ENCODE data around the gene HTT. TPM values are rescaled to one million over a fixed set of nuclear protein-coding genes. Genes with fewer than 3 reads are reported as not detected.

HTT gene
- total RNA-seq, 1 experiment from 2014 or later, result 66.8 TPM

DNA sequence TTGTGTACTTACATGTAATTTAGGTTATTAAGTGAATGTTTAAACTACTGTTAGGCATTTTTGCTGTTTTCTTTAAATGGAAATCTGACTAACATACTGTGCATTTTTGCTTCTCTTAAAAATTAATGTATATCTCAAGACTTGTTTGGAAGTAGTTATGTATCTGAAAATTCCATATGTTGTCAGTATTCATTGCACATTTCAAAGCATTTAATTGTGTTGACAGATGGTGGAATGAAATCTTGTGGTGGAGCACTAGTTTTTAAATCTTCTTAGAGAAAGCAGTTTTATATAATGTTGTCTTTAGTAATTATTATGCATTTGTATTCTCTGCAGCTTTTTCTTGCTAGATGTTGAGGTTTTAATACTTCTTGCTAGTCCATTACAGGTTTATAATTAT is 102.9 kb downstream of the HTT start:
- ChIA-PET POLR2A (ENCODE audit: low non-redundant PET) (no interaction called here), CTCF (no interaction called here)
- Histone ChIP-seq H3K9me3 (ENCODE audit: low read depth, low read length, poor library complexity, severe bottlenecking) (no peaks in the 10 kb centered on the region), H3K27ac (ENCODE audit: low read depth, low read length, poor library complexity, severe bottlenecking) (no peak overlapping the region), H3K27me3 (replicated peaks; ENCODE audit: insufficient read depth, low read depth, low read length, poor library complexity) (no peaks in the 10 kb centered on the region), H3K4me3 (ENCODE audit: low read depth, low read length, poor library complexity, severe bottlenecking) (no peak overlapping the region), H3K4me1 (ENCODE audit: insufficient read depth, low read length, poor library complexity, severe bottlenecking) (no peaks in the 10 kb centered on the region), H3K36me3 (ENCODE audit: insufficient read depth, low read length, poor library complexity, severe bottlenecking) (peaks cover 48% of the 10 kb centered on the region)
- BruUV-seq (replicated peaks), result no TSS peak
- TF ChIP-seq EZH2 (IDR thresholded peaks at IDR 0.05; ENCODE audit: borderline replicate concordance, low read depth, low read length, poor library complexity, severe bottlenecking), result no peak
- TF ChIP-seq, protein P1, sequence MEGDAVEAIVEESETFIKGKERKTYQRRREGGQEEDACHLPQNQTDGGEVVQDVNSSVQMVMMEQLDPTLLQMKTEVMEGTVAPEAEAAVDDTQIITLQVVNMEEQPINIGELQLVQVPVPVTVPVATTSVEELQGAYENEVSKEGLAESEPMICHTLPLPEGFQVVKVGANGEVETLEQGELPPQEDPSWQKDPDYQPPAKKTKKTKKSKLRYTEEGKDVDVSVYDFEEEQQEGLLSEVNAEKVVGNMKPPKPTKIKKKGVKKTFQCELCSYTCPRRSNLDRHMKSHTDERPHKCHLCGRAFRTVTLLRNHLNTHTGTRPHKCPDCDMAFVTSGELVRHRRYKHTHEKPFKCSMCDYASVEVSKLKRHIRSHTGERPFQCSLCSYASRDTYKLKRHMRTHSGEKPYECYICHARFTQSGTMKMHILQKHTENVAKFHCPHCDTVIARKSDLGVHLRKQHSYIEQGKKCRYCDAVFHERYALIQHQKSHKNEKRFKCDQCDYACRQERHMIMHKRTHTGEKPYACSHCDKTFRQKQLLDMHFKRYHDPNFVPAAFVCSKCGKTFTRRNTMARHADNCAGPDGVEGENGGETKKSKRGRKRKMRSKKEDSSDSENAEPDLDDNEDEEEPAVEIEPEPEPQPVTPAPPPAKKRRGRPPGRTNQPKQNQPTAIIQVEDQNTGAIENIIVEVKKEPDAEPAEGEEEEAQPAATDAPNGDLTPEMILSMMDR (conservative IDR thresholded peaks at IDR 0.05; ENCODE audit: low read depth, low read length), result no peak
- DNase-seq (ENCODE audit: low spot score), result no peak
- intact Hi-C loops (cut with micrococcal nuclease; ENCODE audit: unreplicated experiment), result no loop called here

- DNase-seq (ENCODE audit: low spot score), result no peak
- POLR2A ChIA-PET (ENCODE audit: low non-redundant PET), result no interaction called here
- H3K4me1 ChIP-seq (ENCODE audit: insufficient read depth, low read length, poor library complexity, severe bottlenecking), result no peaks in the 10 kb centered on the region
- peaks cover 46% of the 10 kb centered on the region for H3K36me3 ChIP-seq (ENCODE audit: insufficient read depth, low read length, poor library complexity, severe bottlenecking)
- no peaks in the 10 kb centered on the region for H3K9me3 ChIP-seq (ENCODE audit: low read depth, low read length, poor library complexity, severe bottlenecking)
- no peak overlapping the region for H3K27ac ChIP-seq (ENCODE audit: low read depth, low read length, poor library complexity, severe bottlenecking)
- CTCF ChIA-PET, result no interaction called here
- H3K4me3 ChIP-seq (ENCODE audit: low read depth, low read length, poor library complexity, severe bottlenecking), result no peak overlapping the region
- no TSS peak for BruUV-seq (replicated peaks)
- H3K27me3 ChIP-seq (replicated peaks; ENCODE audit: insufficient read depth, low read depth, low read length, poor library complexity), result no peaks in the 10 kb centered on the region
- TF ChIP-seq EZH2 (IDR thresholded peaks at IDR 0.05; ENCODE audit: borderline replicate concordance, low read depth, low read length, poor library complexity, severe bottlenecking), result no peak
- TF ChIP-seq, protein P1 (conservative IDR thresholded peaks at IDR 0.05; ENCODE audit: low read depth, low read length), result no peak
- intact Hi-C loops (cut with micrococcal nuclease; ENCODE audit: unreplicated experiment), result no loop called here
Measured at GRCh38 chr4:3177905-3178304, 103.4 kb downstream of the HTT start.

- no peaks in the 10 kb centered on the region for H3K4me1 ChIP-seq (ENCODE audit: insufficient read depth, low read length, poor library complexity, severe bottlenecking)
- H3K27ac ChIP-seq (ENCODE audit: low read depth, low read length, poor library complexity, severe bottlenecking), result no peak overlapping the region
- no peaks in the 10 kb centered on the region for H3K27me3 ChIP-seq (replicated peaks; ENCODE audit: insufficient read depth, low read depth, low read length, poor library complexity)
- H3K36me3 ChIP-seq (ENCODE audit: insufficient read depth, low read length, poor library complexity, severe bottlenecking), result peaks cover 45% of the 10 kb centered on the region
- no peak for DNase-seq (ENCODE audit: low spot score)
- no TSS peak for BruUV-seq (replicated peaks)
- intact Hi-C loops (cut with micrococcal nuclease; ENCODE audit: unreplicated experiment), result no loop called here
- ChIA-PET POLR2A (ENCODE audit: low non-redundant PET) (no interaction called here), CTCF (no interaction called here)
- no peak for TF ChIP-seq EZH2 (IDR thresholded peaks at IDR 0.05; ENCODE audit: borderline replicate concordance, low read depth, low read length, poor library complexity, severe bottlenecking)
- TF ChIP-seq, protein P1 (conservative IDR thresholded peaks at IDR 0.05; ENCODE audit: low read depth, low read length), result no peak
- H3K9me3 ChIP-seq (ENCODE audit: low read depth, low read length, poor library complexity, severe bottlenecking), result no peaks in the 10 kb centered on the region
- no peak overlapping the region for H3K4me3 ChIP-seq (ENCODE audit: low read depth, low read length, poor library complexity, severe bottlenecking)
Measured at GRCh38 chr4:3178351-3178750, 103.9 kb downstream of the HTT start.
